GM06990 (cell line): ENCODE data around the gene ARPP19.
"Not testable (repeated sequence)": the region's sequence is repeated elsewhere in the genome, so short reads cannot be mapped to it uniquely, and the experiment has no call there.

Source experiments
- DNase-seq: peaks from one replicate; pipeline ENCODE4 v3.0.0-alpha.2; 2011; ENCODE audit not compliant: insufficient read length; ENCODE audit errors: extremely low read depth
- H3K27me3 ChIP-seq: replicated peaks from 2 replicates; pipeline ENCODE4 v1.6.0; 2011; ENCODE audit warnings: low read length; ENCODE audit not compliant: control insufficient read depth, insufficient read depth
- H3K36me3 ChIP-seq: 2 replicates; pipeline ENCODE4 v1.5.1; 2011; ENCODE audit warnings: low read length; ENCODE audit not compliant: control insufficient read depth, insufficient read depth
- H3K4me3 ChIP-seq: replicated peaks from 2 replicates; pipeline ENCODE4 v1.5.1; 2011; ENCODE audit warnings: low read depth, mild to moderate bottlenecking, control low read depth, low read length
- CTCF ChIP-seq: IDR thresholded peaks from 2 replicates; pipeline ENCODE4 v1.5.1; 2011; ENCODE audit warnings: low read length, control low read depth, mild to moderate bottlenecking, inconsistent platforms; ENCODE audit not compliant: insufficient read depth, poor library complexity, severe bottlenecking

ARPP19 gene

GRCh38 chr15:52576692-52577091 lies 7.9 kb upstream of the ARPP19 start:
- H3K27me3 ChIP-seq: no peaks in the 10 kb centered on the region
- no peak for TF ChIP-seq CTCF
- no peak for DNase-seq
- no peak overlapping the region for H3K4me3 ChIP-seq
- H3K36me3 ChIP-seq: no peaks in the 10 kb centered on the region

DNA sequence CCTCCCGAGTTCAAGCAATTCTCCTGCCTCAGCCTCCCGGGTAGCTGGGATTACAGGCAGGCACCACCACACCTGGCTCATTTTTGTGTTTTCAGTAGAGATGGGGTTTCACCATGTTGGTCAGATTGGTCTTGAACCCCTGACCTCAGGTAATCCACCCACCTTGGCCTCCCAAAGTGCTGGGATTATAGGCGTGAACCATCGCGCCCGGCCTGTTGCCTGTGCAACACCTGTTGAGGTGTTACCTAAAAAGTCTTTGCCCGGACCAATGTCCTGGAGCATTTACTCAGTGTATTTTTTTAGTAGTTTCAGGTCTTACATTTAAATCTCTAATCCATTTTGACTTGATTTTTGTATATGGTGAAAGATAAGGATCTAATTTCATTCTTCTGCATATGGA lies 6.7 kb upstream of the ARPP19 start:
- not testable (repeated sequence) for H3K36me3 ChIP-seq, DNase-seq, H3K4me3 ChIP-seq, H3K27me3 ChIP-seq

DNA sequence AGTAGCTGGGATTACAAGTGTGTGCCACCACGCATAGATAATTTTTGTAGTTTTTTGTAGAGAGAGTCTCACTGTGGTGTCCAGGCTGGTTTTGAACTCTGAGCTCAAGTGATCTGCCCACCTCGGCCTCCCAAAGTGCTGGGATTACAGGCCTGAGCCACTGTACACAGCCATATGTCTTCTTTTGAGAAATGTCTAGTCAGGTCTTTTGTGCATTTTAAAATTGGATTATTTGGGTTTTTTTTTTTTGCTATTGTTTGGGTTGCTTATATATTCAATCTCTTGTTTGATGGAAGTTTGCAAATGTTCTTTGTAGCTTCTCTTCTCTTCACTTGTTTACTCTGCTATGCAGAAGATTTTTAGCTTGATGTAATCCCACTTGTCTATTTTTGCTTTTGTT lies 6.2 kb upstream of the ARPP19 start:
- no peak overlapping the region for H3K4me3 ChIP-seq
- H3K36me3 ChIP-seq: no peaks in the 10 kb centered on the region
- no peak for TF ChIP-seq CTCF
- no peaks in the 10 kb centered on the region for H3K27me3 ChIP-seq
- DNase-seq: no peak

DNA sequence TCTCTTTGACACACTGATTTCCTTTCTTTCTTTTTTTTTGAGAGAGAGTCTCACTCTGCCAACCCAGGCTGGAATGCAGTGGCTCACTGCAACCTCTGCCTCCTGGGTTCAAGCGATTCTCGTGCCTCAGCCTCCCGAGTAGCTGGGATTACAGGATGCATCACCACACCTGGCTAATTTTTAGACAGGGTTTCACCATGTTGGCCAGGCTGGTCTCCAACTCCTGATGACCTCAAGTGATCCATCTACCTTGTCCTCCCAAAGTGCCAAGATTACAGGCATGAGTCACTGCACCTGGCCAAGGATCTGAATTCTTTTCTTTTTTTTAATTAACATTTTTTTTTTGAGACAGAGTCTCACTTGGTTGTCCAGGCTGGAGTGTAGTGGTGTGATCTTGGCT lies 5.8 kb upstream of the ARPP19 start:
- not testable (repeated sequence) for H3K36me3 ChIP-seq, DNase-seq, H3K27me3 ChIP-seq, H3K4me3 ChIP-seq

DNA sequence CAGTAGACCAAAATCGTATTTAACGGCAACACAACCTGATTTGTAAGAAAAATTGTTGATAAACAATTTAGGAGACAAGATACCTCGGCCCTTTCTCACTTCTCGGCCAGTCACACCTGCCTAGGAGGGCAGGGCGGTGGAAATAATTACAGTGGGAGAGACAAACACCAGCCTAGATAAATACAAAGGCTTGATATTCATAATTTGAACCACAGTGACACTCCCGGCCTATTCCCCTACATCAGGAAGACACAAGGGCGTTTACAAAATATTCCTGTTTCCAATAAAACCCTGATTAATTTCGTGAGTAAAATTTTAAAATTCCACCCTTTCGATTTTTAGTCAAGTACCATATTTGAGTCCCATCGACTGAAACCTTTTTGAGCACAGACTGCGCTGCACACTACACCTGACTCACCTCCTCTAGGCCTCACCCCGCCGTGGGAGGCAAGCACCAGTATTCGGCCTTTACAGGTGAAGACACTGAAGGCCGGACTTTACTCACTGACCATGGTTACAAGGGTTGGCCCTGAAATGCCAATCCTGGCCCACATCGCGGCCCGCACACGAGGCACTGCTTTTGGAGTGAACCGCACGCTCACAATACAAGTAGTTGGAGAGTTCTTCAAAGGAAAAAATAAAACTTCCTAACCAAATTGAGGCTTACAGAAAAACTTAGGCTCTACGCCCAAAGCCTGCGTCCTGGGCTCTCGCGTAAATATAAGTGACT lies 794 bp downstream of the ARPP19 start:
- TF ChIP-seq CTCF: no peak
- no peaks in the 10 kb centered on the region for H3K36me3 ChIP-seq
- H3K27me3 ChIP-seq: no peaks in the 10 kb centered on the region
- peak overlapping the region; percentile 94 for H3K4me3 ChIP-seq
- no peak for DNase-seq

DNA sequence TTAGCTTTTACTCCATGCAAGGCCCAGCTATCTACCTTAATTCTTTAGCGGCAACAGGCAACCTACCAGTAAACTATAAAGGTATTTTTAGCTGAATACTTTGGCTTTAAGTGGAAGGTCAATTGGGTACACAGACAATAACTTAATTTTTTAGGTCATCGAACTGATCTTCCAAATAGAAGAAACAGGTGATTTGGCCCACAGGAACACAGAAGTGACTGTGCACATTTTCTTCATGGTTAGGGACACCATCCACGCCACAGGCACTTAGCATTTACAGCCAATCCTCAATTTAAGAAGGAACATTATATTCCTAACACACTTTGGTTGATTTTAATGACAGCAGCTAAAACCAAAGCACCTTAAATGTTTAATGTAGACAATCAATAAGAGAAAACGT lies 1.9 kb downstream of the ARPP19 start:
- DNase-seq: no peak
- no peak for TF ChIP-seq CTCF
- no peaks in the 10 kb centered on the region for H3K36me3 ChIP-seq
- no peaks in the 10 kb centered on the region for H3K27me3 ChIP-seq
- peak overlapping the region; percentile 94 for H3K4me3 ChIP-seq

DNA sequence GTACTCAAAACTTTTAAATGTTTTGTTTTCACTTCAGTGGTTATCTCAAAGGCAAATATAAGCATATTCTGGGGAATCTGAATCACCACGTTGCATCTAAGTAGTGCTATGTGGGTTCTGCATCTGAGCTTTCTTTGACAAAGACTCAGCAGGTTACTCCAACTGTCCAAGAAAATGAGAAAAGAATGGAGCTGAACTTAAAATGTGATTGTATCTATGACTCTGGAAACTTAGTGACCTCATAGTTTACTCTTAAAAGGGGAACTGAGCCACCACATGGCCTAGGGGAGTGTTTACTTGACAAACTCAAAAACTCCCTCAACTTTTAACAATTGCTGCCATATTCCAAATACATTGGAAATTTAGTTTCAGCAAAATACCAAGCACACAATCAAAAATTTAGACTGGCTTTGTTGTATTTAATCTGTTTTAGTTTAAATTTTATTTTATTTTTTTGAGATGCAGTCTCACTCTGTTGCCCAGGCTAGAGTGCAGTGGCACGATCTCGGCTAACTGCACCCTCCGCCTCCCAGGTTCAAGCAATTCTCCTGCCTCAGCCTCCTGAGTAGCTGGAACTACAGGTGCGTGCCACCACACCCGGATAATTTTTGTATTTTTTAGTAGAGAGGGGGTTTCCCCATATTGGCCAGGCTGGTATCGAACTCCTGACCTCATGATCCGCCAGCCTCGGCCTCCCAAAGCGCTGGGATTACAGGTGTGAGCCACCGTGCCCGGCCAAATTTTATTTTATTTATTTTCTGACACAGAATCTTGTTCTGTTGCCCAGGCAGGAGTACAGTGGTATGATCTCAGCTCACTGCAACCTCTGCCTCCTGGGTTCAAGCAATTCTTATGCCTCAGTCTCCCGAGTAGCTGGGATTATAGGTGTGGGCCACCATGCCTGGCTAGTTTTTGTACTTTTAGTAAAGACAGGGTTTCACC lies 3.1 kb downstream of the ARPP19 start:
- peak overlapping the region; percentile 10 for H3K4me3 ChIP-seq
- not testable (repeated sequence) for H3K27me3 ChIP-seq, H3K36me3 ChIP-seq, DNase-seq
